Muscle layer of duodenum (tissue), 2 donors: Measurements from ENCODE around the gene OR2T3.
"Not testable (repeated sequence)": the region's sequence is repeated elsewhere in the genome, so short reads cannot be mapped to it uniquely, and the experiment has no call there.

ENCODE experiments used
- H3K27ac ChIP-seq: one replicate; pipeline ENCODE4 v1.7.0; 2013; ENCODE audit warnings: mild to moderate bottlenecking, low read length
- H3K27me3 ChIP-seq: one replicate; pipeline ENCODE4 v1.7.0; 2013; ENCODE audit warnings: low read depth, mild to moderate bottlenecking, control low read depth, low read length
- H3K36me3 ChIP-seq, 2 donors: one replicate each; pipeline ENCODE4 v1.7.0; 2013; ENCODE audit warnings: low read length in 2 of 2, control low read depth in 1 of 2, mild to moderate bottlenecking in 1 of 2; ENCODE audit not compliant: insufficient read depth in 2 of 2, control insufficient read depth in 1 of 2
- H3K4me1 ChIP-seq, 2 donors: one replicate each; pipeline ENCODE4 v1.7.0; 2013; ENCODE audit warnings: low read length in 2 of 2, mild to moderate bottlenecking in 2 of 2, control low read depth in 1 of 2, moderate library complexity in 1 of 2; ENCODE audit not compliant: insufficient read depth in 2 of 2, control insufficient read depth in 1 of 2
- H3K4me3 ChIP-seq, 2 donors: one replicate each; pipeline ENCODE4 v1.7.0; 2013; ENCODE audit warnings: low read length in 2 of 2, low read depth in 1 of 2, mild to moderate bottlenecking in 1 of 2
- H3K9me3 ChIP-seq, 2 donors: one replicate each; pipeline ENCODE4 v1.7.0; 2013; ENCODE audit warnings: low read length in 2 of 2, control low read depth in 1 of 2, mild to moderate bottlenecking in 1 of 2; ENCODE audit not compliant: control insufficient read depth in 1 of 2
- donor health status: healthy.

The OR2T3 gene

GRCh38 chr1:248473051-248473450 lies at the start of gene OR2T3:
OR2T3 (plus strand) TSS chr1:248473351; CDS start chr1:248473351, 0 bp downstream.
- not testable (repeated sequence) for H3K4me3 ChIP-seq, H3K9me3 ChIP-seq, H3K36me3 ChIP-seq, H3K4me1 ChIP-seq, H3K27ac ChIP-seq, H3K27me3 ChIP-seq

DNA sequence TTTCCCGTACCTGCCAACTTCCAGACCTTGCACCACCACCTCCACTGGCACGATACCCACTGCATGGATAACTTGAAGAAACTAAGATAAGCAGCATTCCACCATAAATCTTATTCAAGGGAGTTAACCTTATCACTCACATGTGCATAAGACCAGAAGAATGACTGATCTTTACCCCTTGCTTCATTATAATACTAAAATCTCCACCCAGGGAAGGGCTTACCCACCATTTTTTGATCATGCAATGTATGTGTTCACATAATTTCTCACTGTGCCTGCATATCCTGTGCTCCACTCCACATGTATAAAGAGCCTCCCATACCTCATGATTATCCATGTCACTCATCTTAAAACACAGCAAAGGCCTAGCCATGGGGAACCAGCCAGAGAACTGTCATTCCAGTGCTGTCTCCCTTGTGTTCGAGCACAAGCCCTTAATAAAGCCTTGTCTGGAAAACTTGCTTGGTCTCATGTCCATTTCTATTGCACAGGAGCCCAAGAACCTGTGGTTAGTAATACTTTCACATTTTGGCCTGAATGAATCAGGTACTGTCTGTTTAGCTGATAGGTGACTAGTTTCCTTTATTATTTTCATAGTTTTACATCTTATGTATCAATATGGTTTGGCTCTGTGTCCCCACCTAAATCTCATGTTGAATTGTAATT lies 45.5 kb upstream of the OR2T3 start:
- H3K4me3 ChIP-seq, H3K9me3 ChIP-seq, H3K27ac ChIP-seq: not testable (repeated sequence)

GRCh38 chr1:248428192-248428533 lies 45.0 kb upstream of the OR2T3 start:
- H3K27ac ChIP-seq, H3K9me3 ChIP-seq, H3K27me3 ChIP-seq, H3K36me3 ChIP-seq, H3K4me3 ChIP-seq, H3K4me1 ChIP-seq: not testable (repeated sequence)

More for the DNA sequence above, 45.5 kb upstream of the OR2T3 start:
- H3K4me1 ChIP-seq, H3K27me3 ChIP-seq, H3K36me3 ChIP-seq: not testable (repeated sequence)

DNA sequence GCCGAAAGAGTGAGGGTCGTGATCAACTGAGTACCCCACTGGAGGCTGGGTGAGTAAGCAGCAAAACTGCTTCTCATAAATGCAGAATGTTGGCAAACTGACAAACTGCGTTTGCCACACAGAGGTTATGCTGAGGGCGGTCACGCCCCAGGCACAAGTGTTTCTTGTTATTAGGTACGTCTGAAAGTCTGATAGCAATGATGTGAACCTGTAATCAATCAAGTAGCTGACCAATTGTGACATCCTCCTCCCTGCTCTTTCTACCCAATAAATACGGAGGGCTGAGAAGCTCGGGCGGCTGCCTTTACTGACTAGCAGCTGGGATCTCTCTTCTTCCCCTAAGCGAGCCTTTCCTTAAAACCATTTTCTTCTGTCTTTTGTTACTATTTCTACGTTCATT lies 41.5 kb upstream of the OR2T3 start:
- H3K27ac ChIP-seq, H3K9me3 ChIP-seq, H3K27me3 ChIP-seq, H3K4me1 ChIP-seq, H3K4me3 ChIP-seq, H3K36me3 ChIP-seq: not testable (repeated sequence)

GRCh38 chr1:248432201-248432600 lies 41.0 kb upstream of the OR2T3 start:
- not testable (repeated sequence) for H3K27me3 ChIP-seq, H3K4me1 ChIP-seq, H3K9me3 ChIP-seq, H3K4me3 ChIP-seq, H3K27ac ChIP-seq, H3K36me3 ChIP-seq

DNA sequence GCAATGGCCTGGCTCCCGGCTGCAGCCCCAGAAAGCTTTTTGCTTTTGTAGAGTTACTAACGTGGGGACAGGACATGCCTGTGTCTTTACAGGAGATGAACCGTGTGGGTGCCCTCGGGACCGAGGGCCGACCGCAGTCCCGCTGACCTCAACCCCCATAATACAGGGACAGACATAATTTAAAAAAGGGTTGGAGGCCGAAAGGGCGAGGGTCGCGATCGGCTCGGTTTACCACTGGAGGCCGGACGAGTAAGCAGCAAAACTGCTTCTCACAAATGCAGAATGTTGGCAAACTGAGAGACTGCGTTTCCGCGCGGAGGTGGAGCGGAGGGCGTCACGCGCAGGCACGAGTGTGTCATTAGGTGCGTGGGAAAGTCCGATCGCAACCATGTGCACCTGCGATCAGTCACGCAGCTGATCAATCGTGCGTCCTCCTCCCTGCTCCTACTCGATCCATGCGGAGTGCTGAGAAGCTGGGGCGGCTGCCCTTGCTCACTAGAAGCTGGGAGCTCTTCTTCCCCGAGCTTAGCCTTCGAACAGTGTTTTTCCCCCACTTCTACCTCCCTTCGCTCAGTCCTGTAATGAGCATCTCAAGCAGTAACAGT lies 39.2 kb upstream of the OR2T3 start:
- H3K9me3 ChIP-seq, H3K4me1 ChIP-seq, H3K27me3 ChIP-seq, H3K4me3 ChIP-seq, H3K27ac ChIP-seq, H3K36me3 ChIP-seq: not testable (repeated sequence)

DNA sequence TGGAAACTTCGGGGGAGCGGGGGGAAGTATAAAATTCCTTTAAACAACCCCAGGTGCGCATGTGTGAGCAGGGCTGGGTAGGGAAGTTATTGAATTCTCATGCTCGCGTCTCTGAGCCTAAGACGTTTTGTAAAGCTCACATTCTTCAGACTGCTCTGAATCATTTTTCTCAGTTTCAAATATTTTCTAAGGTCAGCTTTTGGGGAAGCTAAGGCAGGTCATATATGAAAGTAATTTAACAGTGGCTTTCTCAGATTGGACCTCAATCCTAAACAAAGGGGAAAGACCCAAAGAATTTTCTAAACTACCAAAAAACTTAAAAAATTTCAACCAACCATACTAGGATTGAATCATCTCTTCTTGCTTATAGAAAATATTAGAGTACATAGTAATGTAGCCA lies 38.2 kb upstream of the OR2T3 start:
- H3K4me1 ChIP-seq, H3K9me3 ChIP-seq, H3K27ac ChIP-seq, H3K36me3 ChIP-seq, H3K27me3 ChIP-seq, H3K4me3 ChIP-seq: not testable (repeated sequence)

GRCh38 chr1:248436303-248436702 lies 36.8 kb upstream of the OR2T3 start:
- H3K9me3 ChIP-seq, H3K27ac ChIP-seq, H3K4me3 ChIP-seq, H3K36me3 ChIP-seq, H3K27me3 ChIP-seq, H3K4me1 ChIP-seq: not testable (repeated sequence)

DNA sequence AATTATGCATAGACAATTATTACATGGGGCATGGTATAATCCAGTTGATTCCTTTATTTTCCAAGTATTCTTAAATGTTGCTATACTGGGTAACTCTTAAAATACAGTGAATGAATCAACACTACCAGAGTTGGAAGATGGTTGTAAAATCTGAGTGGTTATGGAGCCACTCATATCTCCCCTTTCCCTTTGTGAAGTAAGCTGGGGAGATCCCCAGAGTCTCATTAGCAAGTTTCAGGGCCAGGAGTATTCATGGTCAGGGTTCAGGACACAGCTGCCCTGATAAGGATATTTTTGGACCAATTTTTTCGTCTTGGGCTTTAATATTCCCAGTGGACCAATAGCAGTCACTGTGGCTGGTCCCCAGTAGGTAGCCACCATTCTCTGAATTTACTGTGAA lies 34.5 kb upstream of the OR2T3 start:
- H3K4me1 ChIP-seq, H3K27ac ChIP-seq, H3K4me3 ChIP-seq, H3K9me3 ChIP-seq, H3K27me3 ChIP-seq, H3K36me3 ChIP-seq: not testable (repeated sequence)

GRCh38 chr1:248439283-248439682 lies 33.9 kb upstream of the OR2T3 start:
- H3K9me3 ChIP-seq, H3K27me3 ChIP-seq, H3K27ac ChIP-seq, H3K36me3 ChIP-seq, H3K4me3 ChIP-seq, H3K4me1 ChIP-seq: not testable (repeated sequence)

DNA sequence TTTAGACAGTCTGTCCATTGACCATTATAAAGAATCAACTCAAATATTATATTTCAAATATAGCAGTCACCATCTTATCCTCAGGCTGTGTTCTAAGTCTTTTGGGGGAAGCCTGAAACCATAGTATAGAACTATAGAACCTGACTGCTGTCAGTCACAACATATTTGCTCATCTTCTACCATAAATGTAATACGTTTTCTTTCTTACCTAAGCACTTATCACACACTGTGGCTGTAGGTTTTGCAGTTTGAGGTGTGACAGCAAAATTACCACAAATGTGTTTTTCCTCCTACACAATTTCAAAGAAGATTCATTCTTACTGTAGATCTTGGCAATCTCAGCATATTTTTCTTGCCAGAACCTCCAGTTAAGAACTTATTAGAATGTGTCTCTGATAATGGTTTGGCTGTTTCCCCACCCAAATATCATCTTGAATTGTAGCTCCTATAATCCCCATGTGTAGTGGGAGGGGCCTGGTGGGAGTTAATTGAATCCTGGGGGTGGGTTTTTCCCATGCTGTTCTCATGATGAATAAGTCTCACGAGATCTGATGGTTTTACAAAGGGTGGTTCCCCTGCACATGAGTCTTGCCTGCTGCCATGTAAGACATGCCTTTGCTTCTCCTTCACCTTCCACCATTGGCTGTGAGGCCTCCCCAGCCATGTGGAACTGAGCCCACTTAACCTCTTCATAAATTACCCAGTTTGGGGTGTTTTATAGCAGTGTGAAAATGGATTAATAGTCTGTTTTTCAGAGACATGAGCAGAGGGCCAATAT lies 30.5 kb upstream of the OR2T3 start:
- not testable (repeated sequence) for H3K4me1 ChIP-seq, H3K36me3 ChIP-seq, H3K4me3 ChIP-seq, H3K27me3 ChIP-seq, H3K9me3 ChIP-seq, H3K27ac ChIP-seq

GRCh38 chr1:248444603-248445002 lies 28.5 kb upstream of the OR2T3 start:
- H3K4me3 ChIP-seq, H3K27ac ChIP-seq, H3K27me3 ChIP-seq, H3K36me3 ChIP-seq, H3K9me3 ChIP-seq, H3K4me1 ChIP-seq: not testable (repeated sequence)
